Epithelial cell of prostate (primary cell): ENCODE results near the gene C19orf67.
A peak's percentile ranks its signal among the peaks of the same experiment; 100 is the strongest.

Experiments used
- DNase-seq: peaks from one replicate; pipeline ENCODE4 v3.0.0-alpha.2; 2011; ENCODE audit warnings: low read depth, low spot score
- H3K27ac ChIP-seq: fragments of 450-650 bp; 2 replicates; pipeline ENCODE4 v1.5.1; 2017; ENCODE audit warnings: mild to moderate bottlenecking

Gene C19orf67

DNA sequence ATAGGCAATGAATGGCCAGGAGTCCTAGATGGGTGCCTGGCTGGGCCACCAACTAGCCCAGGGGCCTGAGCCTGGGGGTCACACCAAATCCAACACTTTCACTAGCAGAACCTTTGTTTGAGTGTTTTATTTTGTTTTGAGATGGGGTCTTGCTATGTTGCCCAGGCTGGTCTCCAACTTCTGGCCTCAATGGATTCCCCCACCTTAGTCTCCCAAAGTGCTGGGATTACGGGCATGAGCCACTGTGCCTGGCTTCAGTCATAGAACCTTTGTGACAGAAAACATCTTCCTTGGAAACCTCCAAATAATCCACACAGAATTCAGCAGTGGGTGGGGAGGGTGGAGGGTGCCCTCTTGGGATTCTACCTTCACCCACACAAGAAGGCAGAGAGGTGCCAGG, 25.9 kb upstream of the C19orf67 start:
- no peak overlapping the region for H3K27ac ChIP-seq
- DNase-seq, result no peak

- no peak overlapping the region for H3K27ac ChIP-seq
- DNase-seq, result no peak
Measured at GRCh38 chr19:14110650-14111049, 25.1 kb upstream of the C19orf67 start.

- no peak for DNase-seq
- H3K27ac ChIP-seq, result no peak overlapping the region
Measured at GRCh38 chr19:14107581-14108461, 22.2 kb upstream of the C19orf67 start.

DNA sequence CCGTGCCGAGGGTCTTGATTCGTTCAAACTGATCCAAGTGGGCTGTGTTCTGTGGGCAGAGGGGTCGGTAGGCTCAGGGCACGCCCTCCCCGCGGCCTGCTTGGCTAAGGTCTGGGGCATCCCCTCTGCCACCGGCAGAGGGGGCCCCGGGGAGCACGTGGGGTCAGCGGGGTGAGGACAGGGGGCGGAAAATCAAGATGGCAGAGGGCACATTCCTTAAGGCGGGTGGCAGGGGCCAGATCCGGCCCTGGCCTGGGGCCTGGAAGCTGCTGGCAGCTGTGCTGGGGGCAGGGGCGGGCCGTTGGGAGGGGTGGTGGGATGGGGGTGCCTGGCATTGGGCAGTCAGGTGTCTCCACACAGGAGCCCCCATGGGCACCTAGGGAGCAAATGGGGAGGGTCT, 21.3 kb upstream of the C19orf67 start:
- H3K27ac ChIP-seq, result no peak overlapping the region
- DNase-seq, result no peak

- no peak for DNase-seq
- no peak overlapping the region for H3K27ac ChIP-seq
Measured at GRCh38 chr19:14105680-14106079, 20.1 kb upstream of the C19orf67 start.

- H3K27ac ChIP-seq, result no peak overlapping the region
- no peak for DNase-seq
Measured at GRCh38 chr19:14103310-14103709, 17.7 kb upstream of the C19orf67 start.

DNA sequence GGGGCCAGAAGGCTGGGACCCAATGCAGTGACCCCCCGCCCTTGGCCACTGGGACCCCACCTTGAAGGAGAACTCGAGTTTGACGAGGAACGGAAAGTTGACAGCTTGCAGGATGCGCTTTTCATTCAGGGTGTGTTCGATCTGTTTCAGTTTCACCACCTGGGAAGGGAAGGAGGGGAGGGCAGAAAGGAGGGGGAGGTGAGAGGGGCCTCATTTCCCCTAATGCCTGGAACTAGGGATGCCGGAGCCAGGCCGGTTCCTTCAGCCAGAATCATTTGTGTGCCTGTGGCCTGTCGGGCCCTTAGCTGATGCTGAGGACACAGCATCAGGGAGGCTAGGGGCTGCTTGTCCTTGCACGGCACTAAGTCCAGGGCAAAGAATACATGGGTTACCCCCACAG, 17.2 kb upstream of the C19orf67 start:
- H3K27ac ChIP-seq, result no peak overlapping the region
- DNase-seq, result no peak

DNA sequence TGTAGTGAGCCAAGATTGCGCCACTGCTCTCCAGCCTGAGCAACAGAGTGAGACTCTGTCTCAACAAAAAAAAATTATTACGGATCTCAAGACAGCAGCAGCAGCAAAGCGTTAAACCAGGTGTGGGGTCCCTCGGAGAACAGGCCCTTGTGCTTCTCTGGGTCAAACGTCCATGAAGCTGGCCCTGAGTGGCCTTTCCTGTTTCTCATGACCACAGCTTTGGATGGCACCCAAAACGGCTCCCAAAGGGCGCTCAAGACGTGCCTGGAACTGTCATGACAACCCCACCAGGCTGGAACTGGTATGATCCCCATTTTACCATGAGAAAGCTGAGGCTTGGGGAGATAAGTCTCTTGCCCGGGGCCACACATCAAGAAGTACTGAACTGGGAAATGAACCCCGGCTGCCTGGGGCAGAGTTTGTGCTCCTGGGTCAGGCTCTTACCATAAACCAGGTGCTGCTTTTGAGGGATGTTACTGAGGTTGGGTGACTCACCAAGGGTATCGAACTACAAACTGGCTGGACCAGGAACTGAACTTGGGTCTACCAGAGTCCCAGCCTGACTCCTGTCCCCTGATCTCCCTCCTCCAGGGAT, 16.6 kb upstream of the C19orf67 start:
- H3K27ac ChIP-seq, result no peak overlapping the region
- DNase-seq, result no peak

- no peak overlapping the region for H3K27ac ChIP-seq
- no peak for DNase-seq
Measured at GRCh38 chr19:14101003-14101545, 15.5 kb upstream of the C19orf67 start.

DNA sequence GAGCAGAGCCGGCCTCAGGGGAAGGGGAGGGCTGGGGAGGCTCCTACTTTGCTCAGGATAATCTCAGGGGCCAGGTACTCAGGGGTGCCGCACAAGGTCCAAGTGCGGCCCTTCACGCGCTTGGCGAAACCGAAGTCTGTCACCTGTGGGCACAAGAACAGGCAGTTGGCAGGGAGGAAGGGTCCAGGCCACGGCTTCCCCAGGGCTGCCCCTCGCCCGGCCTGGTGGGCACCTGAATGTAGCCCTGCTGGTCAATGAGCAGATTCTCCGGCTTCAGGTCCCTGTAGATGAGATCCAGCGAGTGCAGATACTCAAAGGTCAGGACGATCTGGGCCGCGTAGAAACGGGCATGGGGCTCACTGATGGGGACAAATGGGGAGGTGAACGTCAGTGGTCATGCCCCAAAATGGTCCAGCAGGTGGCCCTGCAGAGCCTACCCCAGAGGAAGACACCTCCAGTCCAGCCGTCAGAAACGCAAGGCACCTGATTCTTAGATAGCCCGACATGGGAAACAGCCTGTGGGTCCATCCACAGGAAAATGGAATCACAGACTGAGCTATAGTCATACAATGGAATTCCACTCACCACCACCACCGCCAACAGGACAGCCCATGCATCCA, 12.1 kb upstream of the C19orf67 start:
- no peak for DNase-seq
- H3K27ac ChIP-seq, result no peak overlapping the region

DNA sequence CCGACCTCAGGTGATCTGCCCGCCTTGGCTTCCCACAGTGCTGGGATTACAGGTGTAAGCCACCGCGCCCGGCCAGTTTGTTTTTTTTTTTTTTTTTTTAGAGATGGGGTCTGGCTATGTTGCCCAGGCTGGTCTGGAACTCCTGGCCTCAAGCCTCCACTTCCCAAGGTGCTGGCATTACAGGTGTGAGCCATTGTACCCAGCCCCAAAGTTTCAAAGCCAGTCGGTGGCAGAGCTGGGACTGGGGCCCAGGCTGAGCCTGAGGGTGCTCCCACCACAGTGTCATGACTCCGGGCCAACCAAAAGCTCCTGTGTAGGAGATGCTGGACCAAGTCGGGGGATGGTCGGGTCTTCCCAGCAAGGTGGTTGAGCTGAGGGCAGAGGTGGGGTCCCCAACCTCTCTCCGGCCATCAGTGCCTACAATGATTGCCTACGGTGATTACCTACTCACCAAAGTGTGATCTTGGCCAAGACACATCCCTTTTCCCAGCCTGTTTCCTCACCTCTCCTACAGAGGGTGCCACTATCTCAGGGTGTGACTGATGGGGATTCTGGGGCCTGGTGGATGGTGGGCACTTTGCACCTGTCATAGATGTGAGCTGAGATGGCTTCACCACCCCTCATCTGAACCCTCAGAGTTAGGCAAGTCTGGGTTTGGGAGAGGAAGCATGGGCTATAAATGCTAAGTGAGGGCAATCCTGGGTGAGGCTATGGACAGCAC, 10.8 kb upstream of the C19orf67 start:
- H3K27ac ChIP-seq, result no peak overlapping the region
- no peak for DNase-seq

DNA sequence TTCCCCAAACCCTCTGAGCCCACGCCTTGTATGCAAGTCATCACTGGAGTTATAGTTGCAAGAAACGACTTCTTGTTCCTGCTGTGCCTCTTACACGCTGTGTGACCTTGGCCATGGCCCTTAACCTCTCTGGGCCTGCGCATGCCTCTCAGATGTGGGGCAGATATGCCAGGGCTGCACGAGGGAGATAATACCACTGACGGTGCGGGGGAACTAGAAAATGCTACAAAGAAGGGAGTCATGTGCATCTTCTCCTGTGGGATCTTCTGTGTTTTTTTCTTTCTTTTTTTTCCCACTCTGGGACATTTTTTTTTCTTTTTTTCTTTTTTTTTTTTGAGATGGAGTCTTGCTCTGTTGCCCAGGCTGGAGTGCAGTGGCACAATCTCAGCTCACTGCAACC, 9.3 kb upstream of the C19orf67 start:
- H3K27ac ChIP-seq, result no peak overlapping the region
- DNase-seq, result no peak

GRCh38 chr19:14093117-14093823, 7.7 kb upstream of the C19orf67 start:
- DNase-seq, result no peak
- no peak overlapping the region for H3K27ac ChIP-seq

DNA sequence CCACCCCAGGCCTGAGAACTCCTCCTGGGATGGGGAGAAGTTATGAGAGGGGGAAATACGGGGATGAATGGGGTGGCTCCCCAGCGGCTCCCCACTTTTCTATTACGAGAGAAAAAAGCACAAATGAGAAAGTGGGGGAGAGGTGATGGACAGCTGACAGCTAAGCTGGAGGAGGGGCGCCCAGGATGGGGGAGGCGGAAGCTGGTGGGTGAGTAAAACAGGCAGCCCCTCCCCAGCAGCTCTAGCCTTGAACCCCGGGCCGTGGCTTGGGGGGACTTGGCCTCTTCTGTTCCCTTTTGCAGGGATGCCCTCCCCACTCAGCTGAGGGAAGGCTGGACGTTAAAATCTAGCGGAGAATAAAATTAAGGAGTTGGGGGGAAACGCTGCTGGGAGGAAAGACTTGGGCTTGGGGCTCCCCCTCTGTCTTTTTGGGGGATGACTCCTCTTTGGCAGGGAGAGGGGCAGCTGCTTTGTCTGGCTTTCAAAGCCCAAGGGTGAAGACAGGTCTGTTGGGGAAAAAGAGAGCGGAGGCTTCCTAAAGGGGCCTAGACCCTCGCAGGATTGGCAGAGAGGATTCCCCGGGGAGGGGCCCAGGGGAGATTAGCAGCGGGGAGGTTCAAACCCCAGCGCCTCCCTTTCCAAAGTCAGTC, 6.4 kb upstream of the C19orf67 start:
- no peak for DNase-seq
- H3K27ac ChIP-seq, result no peak overlapping the region

- H3K27ac ChIP-seq, result peak overlapping the region; percentile 23
- no peak for DNase-seq
Measured at GRCh38 chr19:14091081-14091812, 5.7 kb upstream of the C19orf67 start.

DNA sequence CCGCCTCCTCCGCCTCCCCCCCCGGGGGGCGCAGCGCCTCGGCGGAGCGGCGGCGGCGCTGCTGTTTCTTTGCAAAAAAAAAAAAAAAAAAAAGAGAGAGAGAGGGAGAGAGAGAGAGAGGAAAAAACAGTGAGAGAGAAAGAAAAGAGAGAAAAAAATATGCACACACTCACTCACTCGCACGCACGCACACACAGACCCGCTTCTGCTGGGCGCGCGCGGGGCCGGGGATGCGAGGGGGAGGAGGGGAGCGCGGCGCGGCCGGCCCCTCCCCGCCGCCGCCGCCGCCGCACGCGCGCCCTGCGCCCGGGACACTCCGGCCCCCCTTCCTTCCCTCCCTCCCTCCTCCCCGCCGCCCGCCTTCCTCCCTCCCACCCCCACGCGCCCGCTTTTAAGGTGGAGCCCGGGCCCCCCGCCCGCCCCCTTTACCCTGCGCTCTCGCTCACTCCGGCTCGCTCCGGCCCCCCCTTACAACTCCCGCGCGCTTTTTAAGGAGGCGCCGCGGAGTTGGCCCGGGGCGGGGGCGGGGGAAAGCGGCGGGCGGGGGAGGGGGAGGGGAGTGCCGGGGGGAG, 5.0 kb upstream of the C19orf67 start, which contains the start of gene SAMD1:
TSS of gene SAMD1 (minus strand) at position 243 of the 572 bp plus-strand sequence.
- H3K27ac ChIP-seq, result peak within 1 kb of the TSS; percentile 23
- DNase-seq, result no peak

- no peak for DNase-seq
- H3K27ac ChIP-seq, result peak overlapping the region; percentile 23
Measured at GRCh38 chr19:14089662-14090508, 4.3 kb upstream of the C19orf67 start.

DNA sequence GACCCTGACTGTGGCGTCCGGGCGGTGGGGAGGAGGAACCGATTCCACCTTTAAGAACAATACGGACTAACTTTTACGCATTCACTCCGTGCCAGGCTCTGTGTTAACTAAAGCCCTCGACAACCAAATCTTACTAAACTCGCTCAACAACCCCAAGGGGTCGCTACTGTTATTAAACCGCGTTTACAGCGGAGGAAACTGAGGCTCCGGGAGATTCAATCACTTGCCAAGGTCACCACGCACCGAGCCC, 3.8 kb upstream of the C19orf67 start:
- no peak for DNase-seq
- no peak overlapping the region for H3K27ac ChIP-seq
